H1 (cell line): Measurements from ENCODE around the gene RAP1A. TPM values are rescaled to one million over a fixed set of nuclear protein-coding genes. Genes with fewer than 3 reads are reported as not detected.

ENCODE experiments used
- CTCF ChIA-PET: fragments of 300-600 bp; sonication (Branson Sonifier 250); formaldehyde crosslinking; loops from one replicate; lab custom pipeline; 2021; ENCODE audit not compliant: partially characterized antibody; lab: Charles Lee
- POLR2A ChIA-PET: fragments of 300-600 bp; sonication (Branson Sonifier 250); formaldehyde crosslinking; loops from one replicate; lab custom pipeline; 2021; ENCODE audit warnings: inconsistent platforms; ENCODE audit not compliant: partially characterized antibody; lab: Charles Lee
- DNase-seq, 2 experiments: peaks; one replicate each; pipeline versions ENCODE4 v3.0.0 to v3.0.0-alpha.2; 2010 to 2022; ENCODE audit warnings: low spot score in 2 of 2, low read depth in 1 of 2, mixed read lengths in 1 of 2
- FAIRE-seq: peaks from 2 replicates; lab custom pipeline; 2011; peaks lifted over from hg19 to GRCh38; lab: Jason Lieb, UNC
- H2AFZ ChIP-seq: 2 replicates; pipeline ENCODE4 v1.8.1; 2012; ENCODE audit warnings: low read length, inconsistent platforms
- H2AK5ac ChIP-seq: 2 replicates; pipeline ENCODE4 v1.6.1; 2013; ENCODE audit warnings: low read depth, low read length
- H2BK120ac ChIP-seq: replicated peaks from 2 replicates; pipeline ENCODE3; 2013; ENCODE audit warnings: low read depth, low read length, inconsistent platforms
- H2BK12ac ChIP-seq: 2 replicates; pipeline ENCODE4 v1.6.1; 2013; ENCODE audit warnings: low read depth, low read length
- H2BK15ac ChIP-seq: 2 replicates; pipeline ENCODE4 v1.6.1; 2013; ENCODE audit warnings: low read length
- H2BK20ac ChIP-seq: 2 replicates; pipeline ENCODE4 v1.6.1; 2013; ENCODE audit warnings: low read length
- H2BK5ac ChIP-seq: 2 replicates; pipeline ENCODE4 v1.6.1; 2013; ENCODE audit warnings: low read depth, low read length
- H3K14ac ChIP-seq: 2 replicates; pipeline ENCODE4 v1.6.1; 2013; ENCODE audit warnings: inconsistent platforms; ENCODE audit not compliant: insufficient read length
- H3K18ac ChIP-seq: 2 replicates; pipeline ENCODE4 v1.6.1; 2013; ENCODE audit warnings: low read length; ENCODE audit errors: extremely low read depth
- H3K23ac ChIP-seq: 2 replicates; pipeline ENCODE4 v1.6.1; 2013; ENCODE audit warnings: inconsistent platforms; ENCODE audit not compliant: insufficient read length
- H3K23me2 ChIP-seq: 2 replicates; pipeline ENCODE4 v1.6.1; 2013; ENCODE audit warnings: low read depth, low read length
- H3K27ac ChIP-seq: 2 replicates; pipeline ENCODE4 v1.6.1; 2011; ENCODE audit warnings: low read depth, low read length, inconsistent platforms
- H3K27me3 ChIP-seq, 4 experiments: replicated peaks in 1 of 4; 1 replicate in 1 of 4; 2 replicates in 3 of 4; pipeline versions ENCODE4 v1.6.1 to v1.8.1; 2011 to 2013; ENCODE audit warnings: low read length in 3 of 4, mild to moderate bottlenecking in 3 of 4, inconsistent platforms in 2 of 4, mixed read lengths in 2 of 4, moderate library complexity in 1 of 4; ENCODE audit not compliant: control insufficient read depth in 3 of 4, insufficient read depth in 3 of 4; ENCODE audit errors: extremely low read depth in 1 of 4
- H3K36me3 ChIP-seq, 4 experiments: 2 replicates each; pipeline versions ENCODE4 v1.6.1 to v1.8.1; 2011 to 2013; ENCODE audit warnings: mild to moderate bottlenecking in 4 of 4, low read length in 3 of 4, moderate library complexity in 2 of 4, control low read depth in 1 of 4, inconsistent platforms in 1 of 4; ENCODE audit not compliant: insufficient read depth in 4 of 4, control insufficient read depth in 2 of 4
- H3K4ac ChIP-seq: replicated peaks from 2 replicates; pipeline ENCODE3; 2013; ENCODE audit warnings: low read length, low read depth, mixed read lengths, inconsistent platforms; ENCODE audit not compliant: insufficient read length
- H3K4me1 ChIP-seq, 4 experiments: replicated peaks in 1 of 4; 1 replicate in 1 of 4; 2 replicates in 3 of 4; pipeline versions ENCODE4 v1.6.1 to v1.8.1; 2011 to 2013; ENCODE audit warnings: low read length in 3 of 4, inconsistent platforms in 2 of 4, mixed read lengths in 1 of 4; ENCODE audit not compliant: insufficient read depth in 4 of 4, control insufficient read depth in 3 of 4
- H3K4me2 ChIP-seq, 2 experiments: 2 replicates each; pipeline versions ENCODE4 v1.6.1 to v1.8.1; 2011 to 2013; ENCODE audit warnings: low read depth in 2 of 2, low read length in 2 of 2, control low read depth in 1 of 2, inconsistent platforms in 1 of 2, mild to moderate bottlenecking in 1 of 2; ENCODE audit not compliant: insufficient read depth in 1 of 2
- H3K4me3 ChIP-seq, 4 experiments: fragments of 200-600, 300-600 bp in 1 of 4; sonication (generic), shearing (Covaris generic), sonication (Bioruptor Twin) in 1 of 4; 2 replicates each; pipeline versions ENCODE4 v1.5.1 to v1.8.1; 2011 to 2016; ENCODE audit warnings: low read length in 4 of 4, low read depth in 3 of 4, control low read depth in 2 of 4, inconsistent platforms in 2 of 4, mild to moderate bottlenecking in 2 of 4, mixed read lengths in 1 of 4, moderate library complexity in 1 of 4; ENCODE audit not compliant: insufficient read depth in 2 of 4; ENCODE audit errors: extremely low read depth in 1 of 4
- H3K56ac ChIP-seq: replicated peaks from 2 replicates; pipeline ENCODE3; 2013; ENCODE audit warnings: low read depth, mild to moderate bottlenecking, mixed read lengths, low read length, inconsistent platforms; ENCODE audit not compliant: insufficient read length
- H3K79me1 ChIP-seq: 2 replicates; pipeline ENCODE4 v1.6.1; 2013; ENCODE audit warnings: low read depth, low read length, control low read depth
- H3K79me2 ChIP-seq, 2 experiments: 2 replicates each; pipeline versions ENCODE4 v1.6.1 to v1.8.1; 2012 to 2013; ENCODE audit warnings: low read length in 2 of 2, mild to moderate bottlenecking in 2 of 2, inconsistent platforms in 1 of 2; ENCODE audit not compliant: insufficient read depth in 2 of 2, control insufficient read depth in 1 of 2
- H3K9ac ChIP-seq, 4 experiments: replicated peaks in 1 of 4; 1 replicate in 1 of 4; 2 replicates in 3 of 4; pipeline versions ENCODE4 v1.6.1 to v1.8.1; 2011 to 2013; ENCODE audit warnings: low read depth in 3 of 4, low read length in 3 of 4, control low read depth in 2 of 4, mild to moderate bottlenecking in 2 of 4, moderate library complexity in 2 of 4, inconsistent platforms in 1 of 4; ENCODE audit errors: extremely low read depth in 1 of 4
- H3K9me3 ChIP-seq, 2 experiments: 2 replicates each; pipeline versions ENCODE4 v1.6.1 to v1.8.1; 2012 to 2013; ENCODE audit warnings: mild to moderate bottlenecking in 2 of 2, moderate library complexity in 2 of 2, control low read depth in 1 of 2, inconsistent platforms in 1 of 2, low read depth in 1 of 2, low read length in 1 of 2, mixed read lengths in 1 of 2; ENCODE audit not compliant: insufficient read depth in 2 of 2
- H4K20me1 ChIP-seq, 2 experiments: replicated peaks in 1 of 2; 2 replicates each; pipeline versions ENCODE3 to v1.8.1; 2011 to 2013; ENCODE audit warnings: inconsistent platforms in 2 of 2, low read length in 2 of 2, mild to moderate bottlenecking in 1 of 2; ENCODE audit not compliant: insufficient read depth in 2 of 2, control insufficient read depth in 1 of 2
- H4K5ac ChIP-seq: 2 replicates; pipeline ENCODE4 v1.6.1; 2013; ENCODE audit warnings: low read length, low read depth, mixed read lengths, inconsistent platforms; ENCODE audit not compliant: insufficient read length
- H4K8ac ChIP-seq: 2 replicates; pipeline ENCODE4 v1.8.0; 2013; ENCODE audit warnings: mild to moderate bottlenecking, moderate library complexity, low read length, inconsistent platforms; ENCODE audit not compliant: insufficient read depth; ENCODE audit errors: extremely low read depth
- H4K91ac ChIP-seq: replicated peaks from 2 replicates; pipeline ENCODE3; 2013; ENCODE audit warnings: low read length, mixed read lengths, inconsistent platforms; ENCODE audit not compliant: insufficient read length
- BRCA1 ChIP-seq: IDR thresholded peaks from 2 replicates; pipeline ENCODE4 v1.6.1; 2012; ENCODE audit warnings: low read depth, low read length, improper control_type of control experiment
- CREB1 ChIP-seq: IDR thresholded peaks from 2 replicates; pipeline ENCODE4 v1.6.1; 2012; ENCODE audit warnings: inconsistent platforms
- GABPA ChIP-seq: IDR thresholded peaks from 2 replicates; pipeline ENCODE4 v1.6.1; 2011; ENCODE audit warnings: mild to moderate bottlenecking, low read length, moderate library complexity, borderline replicate concordance; ENCODE audit not compliant: insufficient read depth
- KDM1A ChIP-seq: fragments of 200-600, 300-600 bp; sonication (generic); IDR thresholded peaks from 2 replicates; pipeline ENCODE4 v1.7.1; 2016; ENCODE audit warnings: mild to moderate bottlenecking, low read length, borderline replicate concordance
- KDM4A ChIP-seq: IDR thresholded peaks from one replicate; pipeline ENCODE4 v1.7.1; 2012; ENCODE audit warnings: low read depth, mild to moderate bottlenecking, moderate library complexity, low read length, inconsistent platforms; ENCODE audit not compliant: severe bottlenecking
- POLR2A ChIP-seq, 2 experiments: IDR thresholded peaks; 1 replicate in 1 of 2; 2 replicates in 1 of 2; pipeline ENCODE4 v1.6.1; 2011; ENCODE audit warnings: low read depth in 2 of 2, low read length in 2 of 2, mild to moderate bottlenecking in 2 of 2; ENCODE audit errors: control extremely low read depth in 1 of 2
- POU5F1 ChIP-seq: IDR thresholded peaks from 2 replicates; pipeline ENCODE4 v1.6.1; 2011; ENCODE audit warnings: low read depth, mild to moderate bottlenecking, low read length, moderate library complexity
- RAD21 ChIP-seq, 2 experiments: IDR thresholded peaks in 1 of 2; conservative IDR thresholded peaks in 1 of 2; 2 replicates each; pipeline ENCODE4 v1.6.1; 2011; ENCODE audit warnings: low read depth in 2 of 2, low read length in 2 of 2, improper control_type of control experiment in 1 of 2, inconsistent platforms in 1 of 2, mild to moderate bottlenecking in 1 of 2, moderate library complexity in 1 of 2
- RBBP5 ChIP-seq: IDR thresholded peaks from 2 replicates; pipeline ENCODE4 v1.7.1; 2012; ENCODE audit warnings: low read depth, mild to moderate bottlenecking, inconsistent platforms, low read length, moderate library complexity, borderline replicate concordance
- RFX5 ChIP-seq: IDR thresholded peaks from 2 replicates; pipeline ENCODE4 v1.6.1; 2011; ENCODE audit warnings: low read depth, low read length, improper control_type of control experiment, borderline replicate concordance
- RNF2 ChIP-seq: fragments of 200-900, 300-1000 bp; sonication (generic); IDR thresholded peaks from 2 replicates; pipeline ENCODE4 v1.7.1; 2016; ENCODE audit warnings: borderline replicate concordance, low read depth, mild to moderate bottlenecking, antibody characterized with exemption, low read length; ENCODE audit not compliant: poor library complexity, severe bottlenecking; ENCODE audit errors: missing control alignments
- SIN3A ChIP-seq, 2 experiments: IDR thresholded peaks in 1 of 2; conservative IDR thresholded peaks in 1 of 2; 2 replicates each; pipeline ENCODE4 v1.6.1; 2011 to 2012; ENCODE audit warnings: low read length in 2 of 2, improper control_type of control experiment in 1 of 2, low read depth in 1 of 2, mild to moderate bottlenecking in 1 of 2
- SIX5 ChIP-seq: IDR thresholded peaks from 2 replicates; pipeline ENCODE4 v1.6.1; 2011; ENCODE audit warnings: mild to moderate bottlenecking, low read depth, low read length
- SP1 ChIP-seq: IDR thresholded peaks from 2 replicates; pipeline ENCODE4 v1.6.1; 2011; ENCODE audit warnings: low read depth, low read length
- TCF12 ChIP-seq: IDR thresholded peaks from 2 replicates; pipeline ENCODE4 v1.6.1; 2011; ENCODE audit warnings: low read depth, mild to moderate bottlenecking, low read length
- WGBS, 2 experiments: shearing (Covaris generic) in 1 of 2; methylation state at CpG; one replicate each; pipeline versions ENCODE4 v1.1.6 to v1.1.7; 2013 to 2015; ENCODE audit warnings: low lambda C conversion rate in 2 of 2, mixed read lengths in 2 of 2, inconsistent platforms in 1 of 2, low coverage in 1 of 2, missing lambda C conversion rate in 1 of 2; ENCODE audit not compliant: insufficient replicate concordance in 2 of 2, insufficient coverage in 1 of 2, insufficient read length in 1 of 2; ENCODE audit errors: extremely low coverage in 1 of 2, missing lambda C conversion rate in 1 of 2; 5-methylcytosine and 5-hydroxymethylcytosine counted together
- polyA plus RNA-seq, 7 experiments: library from polyadenylated mRNA; depleted of rRNA in 3 of 7; stranded (reverse) in 5 of 7; unstranded in 2 of 7; fragments of >200 nt in 5 of 7; fragments of 200-250 nt in 2 of 7; gene quantifications; 1 replicate in 5 of 7; 2 replicates in 1 of 7; 4 replicates in 1 of 7; pipeline versions ENCODE4 v1.2.1 to v1.2.3, GENCODE V29; 2011 to 2013; ENCODE audit warnings: missing spikeins in 2 of 7, mixed read lengths in 2 of 7
- total RNA-seq: library from RNA; stranded (reverse); fragmentation: NEBNext Ultra II Directional; extraction: Animal tissue kit (Norgen Biotek cat#: 25700); gene quantifications from 2 replicates; pipeline ENCODE4 v1.2.1, GENCODE V29; 2021

Gene RAP1A
- total and polyA plus RNA-seq, 2 of the 8 experiments (the other 6 are each of a cell fraction or from before 2014, with no cell fraction given): 10.9 to 35.8 TPM

- Histone ChIP-seq H2AK5ac (no peak overlapping the region), H3K23me2 (no peaks in the 10 kb centered on the region), H3K9ac (no peak overlapping the region), H3K56ac (no peak overlapping the region), H3K4me3 (no peak overlapping the region), H3K4ac (no peak overlapping the region), H2BK120ac (no peak overlapping the region), H3K36me3 (no peaks in the 10 kb centered on the region), H3K79me2 (peaks cover 0 to 36% of the 10 kb centered on the region in 2 experiments; a peak in 3 of 4 replicates), H3K4me2 (no peak overlapping the region), H4K5ac (no peak overlapping the region), H3K18ac (no peak overlapping the region), H3K14ac (no peak overlapping the region), H2AFZ (no peak overlapping the region), H3K9me3 (no peaks in the 10 kb centered on the region), H3K23ac (no peak overlapping the region), H3K79me1 (no peaks in the 10 kb centered on the region), H4K91ac (no peak overlapping the region), H4K20me1 (no peaks in the 10 kb centered on the region), H3K4me1 (peaks cover 0 to 4% (median 1%) of the 10 kb centered on the region in 4 experiments; a peak in 3 of 7 replicates), H2BK20ac (no peak overlapping the region), H3K27ac (no peak overlapping the region), H3K27me3 (no peaks in the 10 kb centered on the region), H4K8ac (no peak overlapping the region), H2BK12ac (no peak overlapping the region), H2BK5ac (no peak overlapping the region), H2BK15ac (no peak overlapping the region)
- WGBS, 2 experiments: 87% methylated on average over 2 of the region's 2 CpGs; no CpG with 5 or more reads in 1 of the 2 experiments
- POLR2A ChIA-PET: no interaction called here
- FAIRE-seq (no peak), DNase-seq (no peak)
- CTCF ChIA-PET: interaction anchor here (0.7 kb wide), 1 partner anchor 77 kb away, joined by 3 read pairs; no protein-coding TSS in a partner anchor
- TF ChIP-seq KDM1A (no peak), POLR2A (IDR thresholded peaks at IDR 0.05; ENCODE audit: control extremely low read depth in 1 of 2, low read depth in 2 of 2, low read length in 2 of 2) (no peak), GABPA (no peak), TCF12 (no peak), RNF2 (no peak), RAD21 (IDR thresholded peaks at IDR 0.05 in 1 of 2, conservative IDR thresholded peaks at IDR 0.05 in 1 of 2; ENCODE audit: low read depth in 2 of 2, low read length in 2 of 2) (no peak), CREB1 (no peak), SIN3A (conservative IDR thresholded peaks at IDR 0.05 in 1 of 2, IDR thresholded peaks at IDR 0.05 in 1 of 2; ENCODE audit: low read depth in 1 of 2, low read length in 2 of 2) (no peak), RBBP5 (no peak), BRCA1 (no peak), POU5F1 (no peak), SIX5 (no peak), SP1 (no peak), RFX5 (no peak), KDM4A (no peak)
Observed at GRCh38 chr1:111672331-111672730, 52.7 kb downstream of the RAP1A start.
